Stimulated activated CD8-positive, alpha-beta memory T cell treated with anti-CD3 and anti-CD28 coated beads, Interleukin-15, amount 100 ng/mL, for 48 hours (primary cell): ENCODE results near the gene PARD6B.
"Not testable (repeated sequence)": the region's sequence is repeated elsewhere in the genome, so short reads cannot be mapped to it uniquely, and the experiment has no call there.

ENCODE experiments used
- DNase-seq, 2 donors: peaks; one replicate each; pipeline ENCODE4 v3.0.0-alpha.2; 2020; ENCODE audit warnings: low read depth in 2 of 2

Gene PARD6B

GRCh38 chr20:50746138-50746940 is 15.0 kb downstream of the PARD6B start:
- no peak for DNase-seq

GRCh38 chr20:50747275-50747674 is 15.9 kb downstream of the PARD6B start:
- DNase-seq: no peak

- no peak for DNase-seq
Measured at GRCh38 chr20:50750145-50750671, 18.8 kb downstream of the PARD6B start.

- no peak for DNase-seq
Measured at GRCh38 chr20:50753152-50753551, 21.8 kb downstream of the PARD6B start.

GRCh38 chr20:50754420-50754819 is 23.0 kb downstream of the PARD6B start:
- DNase-seq: no peak

- DNase-seq: no peak
Measured at GRCh38 chr20:50756447-50756846, 25.1 kb downstream of the PARD6B start.

DNA sequence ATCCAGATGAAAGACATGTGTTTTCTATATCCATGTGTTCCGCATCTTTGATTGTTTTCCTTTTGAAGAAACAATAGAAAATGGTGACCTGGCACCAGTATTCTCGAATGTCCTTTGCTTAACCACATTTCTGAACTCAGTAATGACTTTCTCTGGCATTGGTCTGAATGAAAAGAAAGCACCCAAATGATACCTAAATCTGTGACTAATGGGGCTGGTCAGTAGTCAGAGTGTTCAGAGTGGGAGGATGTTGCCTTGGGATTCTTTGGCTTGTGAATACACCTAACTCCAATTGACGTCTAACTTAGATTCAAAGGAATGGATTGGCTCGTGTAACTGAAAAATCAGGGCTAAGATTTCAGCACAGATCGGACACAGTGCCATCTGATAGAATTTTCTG is 27.1 kb downstream of the PARD6B start:
- no peak for DNase-seq

DNA sequence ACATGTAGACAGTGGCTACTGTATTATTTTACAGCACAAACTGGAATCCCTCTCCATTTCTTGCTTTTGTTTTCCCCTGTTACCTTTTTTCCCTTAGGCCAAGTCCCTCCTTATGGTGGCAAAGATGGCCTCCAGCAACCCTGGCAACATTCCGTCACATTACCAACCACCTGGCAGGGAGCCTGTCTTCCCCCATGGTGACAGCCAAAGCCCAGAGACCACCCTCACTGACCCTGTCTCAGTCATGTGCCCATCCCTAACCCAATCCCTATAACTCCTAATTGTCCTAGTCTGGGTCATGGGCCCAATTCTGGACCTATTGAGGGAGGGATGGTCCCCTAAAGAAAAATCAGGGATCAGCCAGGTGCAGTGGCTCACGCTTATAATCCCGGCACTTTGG is 27.6 kb downstream of the PARD6B start:
- DNase-seq: no peak

- no peak for DNase-seq
Measured at GRCh38 chr20:50759678-50760077, 28.3 kb downstream of the PARD6B start.

- no peak for DNase-seq
Measured at GRCh38 chr20:50762045-50762422, 30.7 kb downstream of the PARD6B start.

DNA sequence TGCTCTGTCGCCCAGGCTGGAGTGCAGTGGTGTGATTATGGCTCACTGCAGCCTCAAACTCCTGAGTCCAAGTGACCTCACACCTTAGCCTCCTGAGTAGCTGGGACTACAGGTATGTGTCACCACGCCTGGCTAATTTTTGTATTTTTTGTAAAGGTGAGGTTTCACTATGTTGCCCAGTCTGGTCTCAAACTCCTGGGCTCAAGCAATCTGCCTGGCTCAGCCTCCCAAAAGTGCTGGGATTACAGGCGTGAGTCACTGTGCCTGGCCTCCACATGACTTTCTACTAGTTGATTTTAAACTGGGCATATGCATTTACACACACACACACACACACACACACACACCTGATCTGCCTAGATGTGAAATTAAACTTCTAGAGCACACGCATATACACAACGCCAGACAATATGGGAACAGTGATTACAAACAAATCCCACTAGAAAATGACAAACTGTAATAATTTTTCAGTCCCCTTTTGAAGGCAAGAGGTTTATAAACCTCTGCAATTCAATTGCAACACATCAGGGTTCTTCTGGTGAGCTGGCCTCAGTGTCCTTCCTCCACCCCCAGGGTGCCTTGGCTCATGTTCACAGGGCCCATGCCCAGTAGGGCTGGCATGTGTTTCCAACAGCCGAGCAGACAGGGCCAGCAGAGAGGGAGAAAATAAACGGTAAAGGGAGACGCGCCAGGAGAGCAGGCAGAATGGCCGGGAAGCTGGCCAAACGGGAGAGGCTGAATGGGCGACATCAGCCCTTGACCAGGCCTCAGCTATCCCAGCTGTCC is 31.2 kb downstream of the PARD6B start:
- no peak for DNase-seq

DNA sequence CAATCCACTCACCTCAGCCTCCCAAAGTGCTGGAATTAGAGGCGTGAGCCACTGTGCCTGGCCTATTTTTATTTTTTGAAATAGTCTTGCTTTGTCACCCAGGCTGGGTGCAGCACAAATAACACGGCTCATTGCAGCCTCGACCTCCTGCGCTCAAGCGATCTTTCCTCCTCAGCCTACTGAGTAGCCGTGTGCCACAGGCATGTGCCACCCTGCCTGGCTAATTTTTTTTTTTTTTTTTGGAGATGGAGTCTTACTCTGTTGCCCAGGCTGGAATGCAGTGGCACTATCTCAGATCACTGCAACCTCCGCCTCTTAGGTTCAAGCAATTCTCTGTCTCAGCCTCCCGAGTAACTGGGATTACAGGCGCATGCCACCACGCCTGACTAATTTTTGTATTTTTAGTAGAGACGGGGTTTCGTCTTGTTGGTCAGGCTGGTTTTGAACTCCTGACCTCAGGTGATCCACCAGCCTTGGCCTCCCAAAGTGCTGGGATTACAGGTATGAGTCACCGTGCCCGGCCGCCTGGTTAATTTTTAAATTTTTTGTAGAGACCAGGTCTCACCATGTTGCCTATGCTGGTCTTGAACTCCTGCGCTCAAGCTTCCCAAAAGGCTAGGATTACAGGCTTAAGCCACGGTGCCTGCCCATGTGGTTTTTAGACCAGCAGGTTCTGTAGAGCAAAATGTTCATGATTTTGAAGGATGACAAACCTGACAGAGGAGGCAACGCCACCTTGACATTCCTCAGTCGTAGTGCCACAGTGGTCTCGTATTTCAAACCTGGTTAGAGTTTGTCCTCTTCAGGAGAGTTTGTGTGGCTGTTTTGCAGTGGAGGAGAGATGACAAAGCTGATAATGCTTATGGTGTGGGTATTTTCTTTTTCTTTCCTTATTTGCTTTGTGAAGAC is 32.4 kb downstream of the PARD6B start:
- not testable (repeated sequence) for DNase-seq

- not testable (repeated sequence) for DNase-seq
Measured at GRCh38 chr20:50765251-50765650, 33.9 kb downstream of the PARD6B start.

- no peak for DNase-seq
Measured at GRCh38 chr20:50765674-50766073, 34.3 kb downstream of the PARD6B start.

GRCh38 chr20:50766955-50767809 is 35.8 kb downstream of the PARD6B start:
- DNase-seq: not testable (repeated sequence)

- not testable (repeated sequence) for DNase-seq
Measured at GRCh38 chr20:50768991-50769390, 37.6 kb downstream of the PARD6B start.

GRCh38 chr20:50769551-50770085 is 38.2 kb downstream of the PARD6B start:
- DNase-seq: not testable (repeated sequence)

GRCh38 chr20:50771419-50772080 is 40.2 kb downstream of the PARD6B start:
- not testable (repeated sequence) for DNase-seq

DNA sequence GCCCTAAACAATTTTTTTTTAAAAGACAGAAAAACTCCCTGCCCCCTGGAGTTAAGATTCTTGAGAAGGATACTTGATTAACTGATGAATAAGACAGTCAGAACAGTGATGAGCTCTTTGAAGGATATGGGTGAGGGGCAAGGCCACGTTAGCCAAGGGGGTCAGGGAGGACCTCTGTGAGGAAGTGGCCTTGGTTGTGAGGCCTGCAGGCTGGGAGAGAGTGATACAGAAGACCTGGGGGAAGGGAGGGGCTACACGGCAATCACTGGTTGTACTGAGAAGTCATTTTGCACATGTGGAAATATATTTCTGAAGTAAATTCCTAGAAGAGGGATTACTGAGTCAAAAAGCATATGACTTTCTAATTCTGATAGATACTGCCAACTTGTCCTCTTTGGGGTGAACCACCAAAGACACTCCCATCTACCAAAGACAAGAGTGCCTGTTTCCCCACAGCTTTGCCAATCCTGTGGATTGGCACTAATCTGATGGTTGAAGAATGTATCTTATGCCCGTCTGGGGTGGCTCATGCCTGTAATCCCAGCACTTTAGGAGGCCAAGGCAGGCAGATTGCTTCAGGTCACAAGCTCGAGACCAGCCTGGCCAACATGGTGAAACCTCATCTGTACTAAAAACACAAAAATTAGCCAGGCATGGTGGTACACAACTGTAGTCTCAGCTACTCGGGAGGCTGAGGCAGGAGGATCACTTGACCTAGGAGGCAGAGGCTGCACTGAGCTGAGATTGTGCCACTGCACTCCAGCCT is 41.2 kb downstream of the PARD6B start:
- DNase-seq: no peak
